Effector CD8-positive, alpha-beta T cell (primary cell): ENCODE measurements around the gene MEI4.

Experiments used
- DNase-seq: peaks from one replicate; lab custom pipeline; 2025; lab: John Stamatoyannopoulos, UW

The MEI4 gene

GRCh38 chr6:77972334-77972733 lies 319.5 kb downstream of the MEI4 start:
- DNase-seq = no peak
